Thyroid gland (tissue), 4 donors: ENCODE measurements around the gene ST8SIA5. TPM values are rescaled to one million over a fixed set of nuclear protein-coding genes. Genes with fewer than 3 reads are reported as not detected.

Experiments
- DNase-seq, 2 donors: peaks; one replicate each; pipeline ENCODE4 v3.0.0-alpha.2; 2019
- H3K27ac ChIP-seq, 3 donors: fragments of 200-600 bp; sonication (generic); 1 replicate in 2 of 3; 2 replicates in 1 of 3; pipeline ENCODE4 v1.5.1; 2016 to 2019; ENCODE audit warnings: mild to moderate bottlenecking in 1 of 3, moderate library complexity in 1 of 3
- H3K27me3 ChIP-seq: fragments of 200-600 bp; sonication (generic); one replicate; pipeline ENCODE4 v1.5.1; 2019
- H3K36me3 ChIP-seq, 2 donors: fragments of 200-600 bp; sonication (generic); one replicate each; pipeline ENCODE4 v1.5.1; 2016 to 2019
- H3K4me1 ChIP-seq, 2 donors: fragments of 200-600 bp; sonication (generic); one replicate each; pipeline ENCODE4 v1.5.1; 2017 to 2019
- H3K4me3 ChIP-seq, 3 donors: fragments of 200-600 bp; sonication (generic); replicated peaks in 1 of 3; 1 replicate in 2 of 3; 2 replicates in 1 of 3; pipeline ENCODE4 v1.5.1; 2016; ENCODE audit warnings: mild to moderate bottlenecking in 1 of 3
- H3K9me3 ChIP-seq: fragments of 200-600 bp; sonication (generic); one replicate; pipeline ENCODE4 v1.5.1; 2017
- POLR2A ChIP-seq, 2 donors: fragments of 450-650 bp; IDR thresholded peaks; one replicate each; pipeline ENCODE4 v1.6.1; 2017; ENCODE audit warnings: antibody characterized with exemption in 2 of 2, mild to moderate bottlenecking in 2 of 2, moderate library complexity in 1 of 2
- WGBS, 2 donors: methylation state at CpG; one replicate each; pipeline ENCODE4 v1.1.5; 2017; 5-methylcytosine and 5-hydroxymethylcytosine counted together
- intact Hi-C: fragments of 100-400 bp; cut with DNase I; formaldehyde crosslinking; loops from one replicate; pipeline ENCODE4 v1.15.1; 2023
- total RNA-seq, 4 donors: library from RNA; depleted of rRNA; stranded (reverse); fragments of >200 nt; gene quantifications; one replicate each; pipeline ENCODE4 v1.2.3, GENCODE V29; 2016
- TF ChIP-seq, protein P1 (sequence below), 6 experiments: fragments of 200-600 bp in 3 of 6; fragments of 450-650 bp in 3 of 6; sonication (generic) in 3 of 6; IDR thresholded peaks; one replicate each; pipeline ENCODE4 v1.5.1; 2016 to 2019; ENCODE audit warnings: antibody characterized with exemption in 6 of 6, mild to moderate bottlenecking in 2 of 6, inconsistent platforms in 1 of 6, moderate library complexity in 1 of 6

ST8SIA5 gene
- total RNA-seq, 4 donors from 2014 or later, result 0.04 to 1.2 (median 0.24) TPM; not detected in 1

DNA sequence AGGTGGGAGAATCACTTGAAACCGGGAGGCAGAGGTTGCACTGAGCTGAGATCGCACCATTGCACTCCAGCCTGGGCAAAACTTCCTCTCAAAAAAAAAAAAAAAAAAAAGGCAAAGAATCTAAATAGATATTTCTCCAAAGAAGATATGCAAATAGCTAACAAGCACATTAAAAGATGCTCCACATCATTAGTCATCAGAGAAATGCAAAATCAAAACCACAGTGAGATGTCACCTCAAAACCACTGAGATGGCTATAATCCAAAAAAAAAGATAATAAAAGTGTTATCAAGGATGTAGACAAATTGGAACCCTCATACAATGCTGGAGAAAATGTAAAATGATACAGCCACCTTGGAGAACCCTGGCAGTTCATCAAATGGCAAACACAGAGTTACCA, 8.4 kb downstream of the ST8SIA5 start:
- DNase-seq, result no peak
- WGBS, 2 donors, result 67 to 79% methylated on average over 2 of the region's 2 CpGs
- Histone ChIP-seq H3K9me3 (no peaks in the 10 kb centered on the region), H3K27ac (no peak overlapping the region), H3K4me1 (no peaks in the 10 kb centered on the region), H3K4me3 (no peak overlapping the region), H3K36me3 (no peaks in the 10 kb centered on the region), H3K27me3 (no peaks in the 10 kb centered on the region)
- intact Hi-C loops, result no loop called here
- TF ChIP-seq, protein P1, sequence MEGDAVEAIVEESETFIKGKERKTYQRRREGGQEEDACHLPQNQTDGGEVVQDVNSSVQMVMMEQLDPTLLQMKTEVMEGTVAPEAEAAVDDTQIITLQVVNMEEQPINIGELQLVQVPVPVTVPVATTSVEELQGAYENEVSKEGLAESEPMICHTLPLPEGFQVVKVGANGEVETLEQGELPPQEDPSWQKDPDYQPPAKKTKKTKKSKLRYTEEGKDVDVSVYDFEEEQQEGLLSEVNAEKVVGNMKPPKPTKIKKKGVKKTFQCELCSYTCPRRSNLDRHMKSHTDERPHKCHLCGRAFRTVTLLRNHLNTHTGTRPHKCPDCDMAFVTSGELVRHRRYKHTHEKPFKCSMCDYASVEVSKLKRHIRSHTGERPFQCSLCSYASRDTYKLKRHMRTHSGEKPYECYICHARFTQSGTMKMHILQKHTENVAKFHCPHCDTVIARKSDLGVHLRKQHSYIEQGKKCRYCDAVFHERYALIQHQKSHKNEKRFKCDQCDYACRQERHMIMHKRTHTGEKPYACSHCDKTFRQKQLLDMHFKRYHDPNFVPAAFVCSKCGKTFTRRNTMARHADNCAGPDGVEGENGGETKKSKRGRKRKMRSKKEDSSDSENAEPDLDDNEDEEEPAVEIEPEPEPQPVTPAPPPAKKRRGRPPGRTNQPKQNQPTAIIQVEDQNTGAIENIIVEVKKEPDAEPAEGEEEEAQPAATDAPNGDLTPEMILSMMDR (IDR thresholded peaks at IDR 0.05), result no peak
- no peak for TF ChIP-seq POLR2A (IDR thresholded peaks at IDR 0.05)

DNA sequence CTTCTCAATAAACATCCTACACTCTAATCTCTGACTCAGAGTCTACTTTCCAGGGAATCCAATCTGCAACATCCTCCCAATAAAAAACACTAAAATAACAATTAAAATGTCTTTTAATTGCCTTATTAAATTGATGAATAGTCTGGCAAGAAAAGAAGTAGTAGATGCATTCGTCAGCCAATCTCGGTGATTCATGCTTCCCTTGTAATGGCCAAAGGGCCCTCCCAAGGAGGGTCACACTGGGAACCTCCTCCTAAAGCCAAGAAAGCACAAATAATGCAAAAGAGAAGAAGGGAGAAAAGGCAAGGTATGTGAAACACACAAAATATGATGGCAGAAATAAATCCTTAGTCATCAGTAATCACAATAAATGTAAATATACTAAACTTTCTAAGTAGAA, 16.8 kb downstream of the ST8SIA5 start:
- intact Hi-C loops, result no loop called here
- Histone ChIP-seq H3K27ac (no peak overlapping the region), H3K36me3 (no peaks in the 10 kb centered on the region), H3K27me3 (no peaks in the 10 kb centered on the region), H3K9me3 (no peaks in the 10 kb centered on the region), H3K4me1 (no peaks in the 10 kb centered on the region), H3K4me3 (no peak overlapping the region)
- 89 to 95% methylated on average over 2 of the region's 2 CpGs for WGBS, 2 donors
- DNase-seq, result no peak
- TF ChIP-seq, protein P1 (IDR thresholded peaks at IDR 0.05), result no peak
- TF ChIP-seq POLR2A (IDR thresholded peaks at IDR 0.05), result no peak

DNA sequence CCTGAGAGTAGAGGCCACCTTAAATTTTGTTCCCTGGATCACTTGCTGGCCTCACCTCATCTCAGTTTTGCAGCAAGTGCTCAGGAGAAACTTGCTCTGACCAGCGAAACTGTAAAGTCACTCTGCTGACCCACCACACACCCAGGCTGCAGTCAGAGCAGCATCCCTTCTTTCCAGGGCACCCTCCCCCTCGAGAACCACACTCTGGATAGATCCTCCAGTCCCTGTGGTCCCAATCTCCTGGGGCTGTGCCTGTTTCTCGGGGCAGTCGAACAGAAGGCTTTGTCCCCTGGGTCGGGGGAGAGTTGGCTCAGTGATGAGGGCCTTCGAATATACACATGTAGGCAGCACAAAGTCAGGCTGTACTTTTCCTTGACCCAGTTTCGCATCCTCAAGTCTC, 18.4 kb downstream of the ST8SIA5 start:
- no peak overlapping the region for H3K4me3 ChIP-seq
- H3K27me3 ChIP-seq, result no peaks in the 10 kb centered on the region
- no peak for TF ChIP-seq POLR2A (IDR thresholded peaks at IDR 0.05)
- TF ChIP-seq, protein P1 (IDR thresholded peaks at IDR 0.05), result no peak
- H3K9me3 ChIP-seq, result no peaks in the 10 kb centered on the region
- intact Hi-C loops, result no loop called here
- no peak overlapping the region for H3K27ac ChIP-seq
- H3K36me3 ChIP-seq, result no peaks in the 10 kb centered on the region
- 79 to 82% methylated on average over 6 to 7 of the region's 7 CpGs for WGBS, 2 donors
- no peaks in the 10 kb centered on the region for H3K4me1 ChIP-seq
- DNase-seq, result no peak

DNA sequence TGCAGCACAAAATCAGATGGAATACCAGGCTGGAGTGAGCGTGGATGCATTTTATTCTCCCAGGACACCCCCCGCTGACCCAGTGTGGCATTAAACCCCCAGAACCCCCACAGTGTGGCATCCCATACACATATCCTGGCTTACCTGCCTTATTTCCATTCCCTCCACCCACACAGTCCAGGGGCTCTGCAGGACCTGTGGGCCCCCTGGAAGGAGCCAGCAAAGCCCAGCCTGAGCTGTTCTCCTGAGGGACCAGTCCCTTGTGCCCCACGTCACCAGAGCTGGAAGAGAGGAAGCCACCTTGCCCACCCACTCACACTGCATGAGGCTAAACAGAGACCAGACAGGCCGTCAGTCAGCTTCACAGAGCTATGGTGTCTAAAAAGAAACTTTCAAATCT, 20.1 kb downstream of the ST8SIA5 start:
- TF ChIP-seq POLR2A (IDR thresholded peaks at IDR 0.05), result no peak
- TF ChIP-seq, protein P1 (IDR thresholded peaks at IDR 0.05), result no peak
- intact Hi-C loops, result no loop called here
- Histone ChIP-seq H3K27me3 (no peaks in the 10 kb centered on the region), H3K4me1 (no peaks in the 10 kb centered on the region), H3K27ac (no peak overlapping the region), H3K9me3 (no peaks in the 10 kb centered on the region), H3K36me3 (no peaks in the 10 kb centered on the region), H3K4me3 (no peak overlapping the region)
- no peak for DNase-seq
- WGBS, 2 donors, result 78 to 84% methylated on average over 4 of the region's 4 CpGs

DNA sequence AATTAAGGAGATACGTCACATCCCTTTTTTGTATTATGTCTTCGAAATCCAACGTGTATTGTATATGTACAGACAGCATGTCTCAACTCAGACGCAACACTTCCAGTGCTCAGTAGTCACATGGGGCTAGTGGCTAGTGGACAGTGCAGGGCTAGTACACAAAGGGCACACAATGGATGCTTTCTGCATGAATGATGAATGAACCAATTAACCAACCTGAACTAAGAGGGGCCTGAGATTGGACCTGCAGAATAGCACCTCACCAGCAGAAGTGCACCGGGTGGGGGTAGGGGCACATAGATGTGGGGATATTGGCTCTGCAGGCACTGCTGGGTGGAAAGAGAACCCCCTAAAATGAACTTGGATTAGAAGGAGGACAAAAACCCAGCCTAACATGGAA, 20.7 kb downstream of the ST8SIA5 start:
- DNase-seq, result no peak
- 71 to 82% methylated on average over 5 of the region's 5 CpGs for WGBS, 2 donors
- intact Hi-C loops, result no loop called here
- Histone ChIP-seq H3K27ac (no peak overlapping the region), H3K9me3 (no peaks in the 10 kb centered on the region), H3K36me3 (no peaks in the 10 kb centered on the region), H3K27me3 (no peaks in the 10 kb centered on the region), H3K4me3 (no peak overlapping the region), H3K4me1 (no peaks in the 10 kb centered on the region)
- no peak for TF ChIP-seq POLR2A (IDR thresholded peaks at IDR 0.05)
- TF ChIP-seq, protein P1 (IDR thresholded peaks at IDR 0.05), result no peak
